Adipocyte (in vitro differentiated cells): ENCODE measurements around the gene VWF.

Experiments
- DNase-seq: peaks from one replicate; pipeline ENCODE4 v3.0.0-alpha.2; 2015; ENCODE audit warnings: low read depth
- H3K27me3 ChIP-seq: replicated peaks from 2 replicates; pipeline ENCODE4 v1.7.0; 2013; ENCODE audit warnings: mild to moderate bottlenecking, low read length, moderate library complexity; ENCODE audit not compliant: control insufficient read depth, insufficient read depth
- H3K36me3 ChIP-seq: 2 replicates; pipeline ENCODE4 v1.7.0; 2013; ENCODE audit warnings: low read length, mild to moderate bottlenecking, moderate library complexity; ENCODE audit not compliant: control insufficient read depth, insufficient read depth, severe bottlenecking
- H3K4me1 ChIP-seq: 2 replicates; pipeline ENCODE4 v1.7.0; 2013; ENCODE audit warnings: mild to moderate bottlenecking, low read length, moderate library complexity; ENCODE audit not compliant: control insufficient read depth, insufficient read depth
- H3K4me3 ChIP-seq: 2 replicates; pipeline ENCODE4 v1.7.0; 2013; ENCODE audit warnings: mild to moderate bottlenecking, low read length, moderate library complexity
- H3K9ac ChIP-seq: 2 replicates; pipeline ENCODE4 v1.7.0; 2013; ENCODE audit warnings: mild to moderate bottlenecking, low read length, moderate library complexity
- H3K9me3 ChIP-seq: 2 replicates; pipeline ENCODE4 v1.7.0; 2013; ENCODE audit warnings: mild to moderate bottlenecking, low read length, moderate library complexity; ENCODE audit not compliant: control insufficient read depth

VWF gene

DNA sequence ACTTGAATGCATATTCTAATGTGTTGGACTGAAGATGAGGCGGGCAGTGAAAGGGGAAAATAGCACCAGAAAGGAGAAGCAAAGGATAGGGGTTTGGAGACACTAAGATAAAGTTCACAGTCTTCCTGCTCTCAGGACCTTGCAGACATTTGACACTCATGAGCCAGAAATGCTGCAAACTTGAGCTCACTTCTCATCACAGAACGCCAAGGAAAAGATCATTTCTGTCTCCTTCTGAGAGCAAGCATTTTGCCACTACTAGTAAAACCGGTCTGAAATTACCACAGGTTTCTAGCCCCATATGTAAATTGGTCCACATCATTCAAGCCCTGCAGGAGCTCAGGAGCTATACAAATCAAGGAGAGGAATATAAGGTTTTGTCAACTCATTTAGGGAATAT, 134.8 kb downstream of the VWF start:
- DNase-seq = no peak
- no peaks in the 10 kb centered on the region for H3K36me3 ChIP-seq
- no peaks in the 10 kb centered on the region for H3K9me3 ChIP-seq
- H3K4me1 ChIP-seq = no peaks in the 10 kb centered on the region
- no peak overlapping the region for H3K4me3 ChIP-seq
- H3K27me3 ChIP-seq = peaks cover 11% of the 10 kb centered on the region
- no peak overlapping the region for H3K9ac ChIP-seq

DNA sequence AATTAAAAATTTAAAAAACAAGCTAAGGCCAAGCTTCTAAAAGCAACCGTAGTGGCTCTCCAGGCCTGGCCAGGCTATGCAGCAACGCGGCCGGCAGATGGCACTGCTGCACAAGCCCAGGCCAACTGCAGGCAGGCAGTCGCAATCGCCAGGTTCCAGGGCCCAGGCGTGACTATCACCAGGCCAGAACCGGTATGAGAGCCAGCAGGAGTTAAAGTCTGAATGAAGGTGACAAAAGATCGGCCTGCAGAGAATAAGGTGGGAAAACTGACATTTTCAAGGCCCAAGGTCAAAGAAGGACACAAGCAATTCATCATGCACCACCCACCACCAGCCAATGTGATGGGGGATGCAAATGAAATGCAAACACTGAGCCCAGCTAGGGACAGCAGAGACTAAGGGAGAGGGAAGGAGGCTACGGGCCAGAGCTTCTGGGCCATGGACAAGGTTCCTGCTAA, 135.8 kb downstream of the VWF start:
- H3K36me3 ChIP-seq = no peaks in the 10 kb centered on the region
- DNase-seq = peak; percentile 90
- no peaks in the 10 kb centered on the region for H3K9me3 ChIP-seq
- H3K4me1 ChIP-seq = no peaks in the 10 kb centered on the region
- no peak overlapping the region for H3K9ac ChIP-seq
- peaks cover 19% of the 10 kb centered on the region for H3K27me3 ChIP-seq
- H3K4me3 ChIP-seq = no peak overlapping the region

DNA sequence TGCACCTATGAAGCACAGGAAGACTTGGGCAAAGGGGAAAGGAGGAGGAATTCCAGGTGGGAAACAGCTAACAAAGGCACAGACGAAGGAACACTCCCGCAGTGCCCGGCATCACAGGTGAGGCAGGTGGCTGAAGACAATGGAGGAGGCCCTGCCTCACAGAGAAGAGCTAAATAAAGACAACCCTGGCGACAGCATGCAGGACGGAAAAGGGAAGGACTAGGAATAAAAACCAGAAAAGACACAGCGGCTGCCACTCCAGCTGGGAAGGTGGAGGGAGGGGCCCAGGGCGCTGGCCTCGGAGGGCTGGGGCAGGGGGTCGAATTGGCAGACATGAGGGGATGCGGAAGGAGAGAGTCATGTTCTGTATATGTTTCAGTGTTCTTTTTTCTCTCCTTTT, 136.4 kb downstream of the VWF start:
- H3K9ac ChIP-seq = no peak overlapping the region
- H3K4me3 ChIP-seq = no peak overlapping the region

DNA sequence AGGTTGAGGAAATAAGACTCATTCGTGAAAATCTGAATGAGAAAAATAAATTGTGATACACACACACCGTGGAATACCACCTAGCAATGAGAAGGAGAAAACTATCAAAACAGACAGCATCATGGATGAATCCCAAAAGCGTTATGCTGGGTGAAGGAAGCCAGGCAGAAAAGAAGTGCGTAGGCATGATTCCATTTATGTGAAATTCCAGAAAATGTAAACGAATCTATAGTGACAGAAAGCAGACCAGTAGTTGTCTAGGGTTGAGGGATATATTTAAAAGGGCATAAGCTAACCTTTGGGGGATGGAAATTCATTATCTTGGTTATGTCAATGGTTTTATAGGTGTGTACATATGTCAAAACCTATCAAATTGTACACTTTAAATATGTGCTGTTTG, 136.9 kb downstream of the VWF start:
- Histone ChIP-seq H3K27me3 (peaks cover 28% of the 10 kb centered on the region), H3K9me3 (no peaks in the 10 kb centered on the region), H3K4me1 (no peaks in the 10 kb centered on the region), H3K9ac (no peak overlapping the region), H3K4me3 (no peak overlapping the region), H3K36me3 (no peaks in the 10 kb centered on the region)
- no peak for DNase-seq

More for the DNA sequence above, 136.4 kb downstream of the VWF start:
- Histone ChIP-seq H3K4me1 (no peaks in the 10 kb centered on the region), H3K36me3 (no peaks in the 10 kb centered on the region), H3K27me3 (peaks cover 24% of the 10 kb centered on the region), H3K9me3 (no peaks in the 10 kb centered on the region)
- DNase-seq = no peak

DNA sequence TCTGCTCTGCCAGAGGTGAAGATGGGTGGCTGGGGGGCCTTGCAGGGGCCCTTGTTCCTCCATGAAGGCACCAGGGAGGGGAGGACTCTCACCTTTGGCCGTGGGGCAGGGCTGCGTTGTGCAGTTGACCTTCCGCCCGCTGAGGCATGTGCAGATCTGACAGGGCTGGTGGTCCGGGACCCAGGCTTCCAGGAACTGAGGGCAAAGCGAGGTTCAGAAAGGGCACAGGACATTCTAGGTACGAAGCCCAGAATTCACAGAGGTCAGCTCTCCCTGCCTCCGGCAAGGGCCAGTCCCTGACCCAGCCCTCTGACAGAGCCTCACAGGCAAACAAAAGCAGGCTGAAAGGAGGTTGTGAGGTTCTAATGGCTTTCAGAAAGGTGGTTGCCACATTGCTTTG, 139.0 kb downstream of the VWF start:
- no peak overlapping the region for H3K4me3 ChIP-seq
- no peak overlapping the region for H3K9ac ChIP-seq
- no peak for DNase-seq
- no peaks in the 10 kb centered on the region for H3K4me1 ChIP-seq
- no peaks in the 10 kb centered on the region for H3K9me3 ChIP-seq
- H3K36me3 ChIP-seq = no peaks in the 10 kb centered on the region
- peaks cover 34% of the 10 kb centered on the region for H3K27me3 ChIP-seq

DNA sequence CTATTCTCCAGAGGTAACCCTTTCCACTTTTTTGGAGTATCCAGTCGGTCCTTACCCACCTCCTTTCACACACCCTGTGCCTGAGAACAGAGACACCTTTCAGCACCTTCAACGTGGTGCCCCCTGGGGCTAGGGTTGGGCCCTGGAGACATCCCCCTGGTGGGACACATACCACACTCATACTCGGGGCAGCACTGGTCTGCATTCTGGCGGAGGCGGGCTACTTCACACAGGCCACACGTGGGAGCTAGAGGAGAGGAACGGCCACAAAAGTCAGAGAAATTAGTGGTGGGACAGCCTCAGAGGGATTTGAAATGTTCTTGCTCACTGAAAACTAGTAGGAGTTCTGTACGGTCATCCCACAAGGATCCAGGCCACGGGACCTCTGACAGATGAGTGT, 139.6 kb downstream of the VWF start:
- H3K9me3 ChIP-seq = no peaks in the 10 kb centered on the region
- no peak for DNase-seq
- no peak overlapping the region for H3K4me3 ChIP-seq
- H3K4me1 ChIP-seq = no peaks in the 10 kb centered on the region
- H3K9ac ChIP-seq = no peak overlapping the region
- no peaks in the 10 kb centered on the region for H3K36me3 ChIP-seq
- H3K27me3 ChIP-seq = peaks cover 37% of the 10 kb centered on the region

DNA sequence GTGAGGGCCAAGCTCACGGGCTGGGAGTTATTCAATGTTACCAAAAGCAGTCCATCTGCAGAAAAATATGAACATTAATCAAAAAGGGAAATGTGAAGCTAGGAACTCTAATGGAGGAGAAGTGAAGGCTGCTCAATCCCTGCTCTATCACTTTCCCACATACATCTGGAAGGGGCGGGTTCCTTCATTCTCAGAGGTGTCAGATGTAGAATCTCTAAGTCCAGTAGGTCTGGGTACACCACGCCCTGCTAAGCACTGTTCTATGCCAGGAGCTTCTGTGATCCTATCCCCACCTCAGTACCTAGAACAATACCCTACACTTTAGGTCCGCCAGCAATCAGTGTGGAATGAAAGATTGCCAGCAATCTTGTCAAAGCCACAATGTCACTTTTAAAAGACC, 142.4 kb downstream of the VWF start:
- DNase-seq = no peak
- H3K4me3 ChIP-seq = no peak overlapping the region

DNA sequence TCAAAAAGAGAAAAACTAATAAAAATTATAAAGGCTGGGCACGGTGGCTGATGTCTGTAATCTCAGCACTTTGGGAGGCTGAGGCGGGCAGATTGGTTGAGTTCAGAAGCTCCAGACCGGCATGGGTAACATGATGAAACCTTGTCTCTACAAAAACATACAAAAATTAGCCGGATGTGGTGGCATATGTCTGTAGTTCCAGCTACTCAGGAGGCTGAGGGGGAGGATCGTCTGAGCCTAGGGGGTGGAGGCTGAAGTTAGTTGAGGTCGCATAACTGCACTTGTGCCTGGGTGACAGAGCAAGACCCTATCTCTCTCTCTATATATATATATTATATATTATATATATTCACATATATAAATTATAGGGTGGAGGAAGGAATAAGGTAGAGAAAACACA, 146.9 kb downstream of the VWF start:
- Histone ChIP-seq H3K9ac (no peak overlapping the region), H3K4me1 (peaks cover 6% of the 10 kb centered on the region), H3K36me3 (no peaks in the 10 kb centered on the region), H3K4me3 (no peak overlapping the region), H3K27me3 (peaks cover 27% of the 10 kb centered on the region), H3K9me3 (no peaks in the 10 kb centered on the region)
- DNase-seq = no peak

More for the DNA sequence above, 142.4 kb downstream of the VWF start:
- H3K9ac ChIP-seq = no peak overlapping the region
- no peaks in the 10 kb centered on the region for H3K9me3 ChIP-seq
- peaks cover 2% of the 10 kb centered on the region for H3K4me1 ChIP-seq
- H3K27me3 ChIP-seq = peaks cover 37% of the 10 kb centered on the region
- no peaks in the 10 kb centered on the region for H3K36me3 ChIP-seq

DNA sequence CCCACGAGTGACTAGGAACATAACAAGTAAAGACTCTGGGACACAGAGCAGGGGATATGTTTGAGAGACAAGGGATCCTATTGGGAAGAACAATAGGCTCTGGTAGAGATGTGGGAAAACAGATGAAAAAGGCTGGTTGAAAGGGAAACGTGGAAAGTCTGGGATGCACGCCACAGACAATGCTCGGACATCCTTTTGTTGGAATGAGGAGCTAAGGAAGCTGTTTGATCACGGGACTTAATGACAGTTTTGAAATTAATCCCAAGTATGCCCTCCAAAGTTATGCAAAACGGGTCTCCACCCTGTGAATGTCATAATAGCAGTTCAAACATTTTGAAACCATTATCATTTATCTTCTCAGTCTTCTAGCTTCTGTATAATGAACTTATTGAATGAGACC, 147.8 kb downstream of the VWF start:
- H3K4me1 ChIP-seq = peaks cover 6% of the 10 kb centered on the region
- H3K9ac ChIP-seq = no peak overlapping the region
- DNase-seq = no peak
- H3K27me3 ChIP-seq = peaks cover 36% of the 10 kb centered on the region
- no peaks in the 10 kb centered on the region for H3K9me3 ChIP-seq
- H3K4me3 ChIP-seq = no peak overlapping the region
- no peaks in the 10 kb centered on the region for H3K36me3 ChIP-seq

DNA sequence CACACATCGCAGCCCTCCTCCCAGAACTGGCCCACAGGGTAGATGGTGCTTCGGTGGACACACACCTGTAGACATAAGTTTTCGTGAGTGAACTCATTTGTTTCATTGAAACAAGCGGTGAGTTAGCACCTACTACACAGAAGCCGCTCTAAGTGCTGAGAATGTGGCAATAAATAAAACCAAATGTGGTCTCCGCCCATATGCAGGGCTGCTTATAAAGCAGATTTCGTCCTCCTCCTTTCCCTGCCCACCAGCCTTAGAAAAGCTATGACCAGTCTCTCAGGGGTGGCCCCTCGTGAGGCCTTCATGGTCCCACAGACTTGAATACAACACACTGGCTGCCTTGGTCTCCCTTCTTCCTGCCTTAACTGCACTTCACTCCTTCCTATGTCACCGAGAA, 148.3 kb downstream of the VWF start:
- Histone ChIP-seq H3K4me1 (peaks cover 6% of the 10 kb centered on the region), H3K4me3 (no peak overlapping the region), H3K9ac (no peak overlapping the region), H3K36me3 (no peaks in the 10 kb centered on the region), H3K9me3 (no peaks in the 10 kb centered on the region), H3K27me3 (peaks cover 38% of the 10 kb centered on the region)
- no peak for DNase-seq

DNA sequence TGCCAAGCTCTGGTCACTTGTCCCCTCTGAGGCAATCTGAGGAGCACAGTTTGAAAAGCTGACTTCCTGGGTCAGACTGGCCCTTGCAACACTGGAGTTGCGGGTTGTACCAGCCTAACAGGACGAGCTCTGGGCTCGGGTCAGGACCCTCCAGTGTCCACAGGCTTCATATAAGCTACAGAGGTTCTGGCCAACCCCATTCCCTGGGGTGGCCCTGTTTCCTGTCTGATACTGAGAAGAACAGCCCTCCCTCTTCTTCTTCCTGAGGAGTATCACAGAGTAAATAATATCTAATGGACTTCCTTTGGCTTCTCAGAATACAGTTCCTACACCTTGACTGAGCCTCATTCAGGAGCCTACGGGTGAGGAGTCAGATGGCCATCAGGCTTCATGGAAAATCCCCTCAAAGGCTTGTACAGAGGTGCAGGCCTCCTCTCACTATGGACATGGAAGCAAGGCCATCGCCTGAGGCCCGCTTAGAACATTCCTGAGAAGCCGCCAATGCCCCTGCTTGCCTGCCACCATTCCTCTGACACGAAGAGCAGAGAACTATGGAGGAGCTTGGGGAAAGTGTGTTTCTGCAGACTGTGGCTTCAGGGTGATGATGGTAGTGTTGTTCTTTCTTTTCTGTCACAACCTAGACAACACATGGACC, 150.9 kb downstream of the VWF start:
- Histone ChIP-seq H3K4me1 (peaks cover 6% of the 10 kb centered on the region), H3K9me3 (no peaks in the 10 kb centered on the region), H3K4me3 (no peak overlapping the region), H3K9ac (no peak overlapping the region), H3K27me3 (peaks cover 28% of the 10 kb centered on the region), H3K36me3 (no peaks in the 10 kb centered on the region)
- no peak for DNase-seq

DNA sequence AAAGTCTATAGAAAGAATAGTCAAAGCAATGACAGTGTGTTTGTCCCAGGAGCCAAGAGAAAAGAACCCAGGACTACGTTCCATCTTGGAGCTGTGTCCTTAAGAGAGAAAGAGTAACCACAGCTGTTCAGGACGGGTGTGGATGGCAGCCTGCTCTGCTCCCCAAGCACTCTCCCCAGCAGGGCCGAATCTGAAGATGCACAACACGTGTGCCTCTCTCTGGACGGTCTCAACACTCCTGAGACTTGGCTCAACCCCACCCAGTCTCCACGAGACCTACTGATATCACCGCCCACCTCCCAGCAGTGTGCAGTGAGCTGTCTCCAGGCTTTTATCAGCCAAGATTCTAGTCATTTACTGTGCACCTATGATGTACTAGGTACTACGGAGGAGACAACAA, 152.1 kb downstream of the VWF start:
- Histone ChIP-seq H3K27me3 (peaks cover 28% of the 10 kb centered on the region), H3K4me1 (peaks cover 6% of the 10 kb centered on the region), H3K9ac (no peak overlapping the region), H3K4me3 (no peak overlapping the region), H3K9me3 (no peaks in the 10 kb centered on the region), H3K36me3 (no peaks in the 10 kb centered on the region)
- DNase-seq = no peak
